Panc1 (cell line): ENCODE measurements around the gene CX3CL1. TPM values are rescaled to one million over a fixed set of nuclear protein-coding genes. Genes with fewer than 3 reads are reported as not detected.
A peak's percentile ranks its signal among the peaks of the same experiment; 100 is the strongest.

ENCODE experiments used
- ATAC-seq: fragments of 200-7000 bp; cut with Tn5 transposase; 2 replicates; pipeline ENCODE4 v1.9.1; 2020; ENCODE audit warnings: mild to moderate bottlenecking, moderate library complexity
- Bru-seq: library from RNA; stranded (reverse); fragments of 400-500 nt; gene quantifications from one replicate; lab custom pipeline; 2021; lab: Mats Ljungman, UMichigan
- BruChase-seq, 2 experiments: library from RNA; stranded (reverse); fragments of 400-500 nt; gene quantifications; one replicate each; lab custom pipeline; 2021; lab: Mats Ljungman, UMichigan
- BruUV-seq: library from RNA; stranded (reverse); fragments of 400-500 nt; replicated peaks from 2 replicates; lab custom pipeline; 2021; lab: Mats Ljungman, UMichigan
- CTCF ChIA-PET: fragments of 300-600 bp; sonication (Branson Sonifier 250); formaldehyde crosslinking; loops from one replicate; lab custom pipeline; 2022; ENCODE audit warnings: antibody characterized with exemption; lab: Charles Lee
- POLR2A ChIA-PET: fragments of 300-600 bp; sonication (Branson Sonifier 250); formaldehyde crosslinking; loops from one replicate; lab custom pipeline; 2022; ENCODE audit warnings: antibody characterized with exemption; lab: Charles Lee
- DNase-seq: peaks from one replicate; pipeline ENCODE4 v3.0.0-alpha.2; 2010; ENCODE audit warnings: low read depth, low spot score
- H3K27ac ChIP-seq: 2 replicates; pipeline ENCODE4 v1.5.1; 2011; ENCODE audit warnings: mild to moderate bottlenecking, low read length, inconsistent platforms
- H3K27me3 ChIP-seq: fragments of 200-500 bp; sonication (Bioruptor generic); 2 replicates; pipeline ENCODE4 v1.6.0; 2014; ENCODE audit warnings: low read length, inconsistent platforms; ENCODE audit not compliant: control insufficient read depth, insufficient read depth
- H3K36me3 ChIP-seq: fragments of 200-500 bp; sonication (Bioruptor generic); 2 replicates; pipeline ENCODE4 v1.5.1; 2014; ENCODE audit warnings: inconsistent platforms, mild to moderate bottlenecking, low read length, moderate library complexity; ENCODE audit not compliant: control insufficient read depth, insufficient read depth
- H3K4me1 ChIP-seq: 2 replicates; pipeline ENCODE4 v1.5.1; 2011; ENCODE audit warnings: inconsistent platforms, mild to moderate bottlenecking, low read length, moderate library complexity; ENCODE audit not compliant: control insufficient read depth, insufficient read depth
- H3K4me3 ChIP-seq, 2 experiments: 2 replicates each; pipeline ENCODE4 v1.5.1; 2011 to 2012; ENCODE audit warnings: low read depth in 2 of 2, low read length in 2 of 2, mild to moderate bottlenecking in 2 of 2, inconsistent platforms in 1 of 2, moderate library complexity in 1 of 2
- H3K9me3 ChIP-seq: fragments of 200-500 bp; sonication (Bioruptor generic); 2 replicates; pipeline ENCODE4 v1.5.1; 2014; ENCODE audit warnings: low read depth, mild to moderate bottlenecking, inconsistent platforms, low read length, moderate library complexity; ENCODE audit not compliant: control insufficient read depth, insufficient read depth
- CTCF ChIP-seq: fragments of 450-650 bp; IDR thresholded peaks from 2 replicates; pipeline ENCODE4 v1.5.1; 2017; ENCODE audit warnings: mild to moderate bottlenecking
- POLR2AphosphoS5 ChIP-seq: IDR thresholded peaks from 2 replicates; pipeline ENCODE4 v1.6.1; 2012; ENCODE audit warnings: mild to moderate bottlenecking, low read depth, low read length, moderate library complexity
- REST ChIP-seq, 2 experiments: IDR thresholded peaks; 2 replicates each; pipeline ENCODE4 v1.6.1; 2011 to 2012; ENCODE audit warnings: low read depth in 2 of 2, control low read depth in 1 of 2, low read length in 1 of 2, mild to moderate bottlenecking in 1 of 2, moderate library complexity in 1 of 2; ENCODE audit not compliant: insufficient read depth in 1 of 2
- SIN3A ChIP-seq: IDR thresholded peaks from 2 replicates; pipeline ENCODE4 v1.6.1; 2012; ENCODE audit warnings: low read depth, mild to moderate bottlenecking, low read length, moderate library complexity, borderline replicate concordance; ENCODE audit not compliant: insufficient read depth
- TCF7L2 ChIP-seq: IDR thresholded peaks from 2 replicates; pipeline ENCODE4 v1.6.1; 2011; ENCODE audit warnings: mild to moderate bottlenecking, low read depth, low read length, inconsistent platforms
- in situ Hi-C: cut with HindIII; loops from 2 replicates; pipeline ENCODE4 v1.10.0; 2016; ENCODE audit warnings: low sequenced_read_pairs, low pct_unique_long_range_greater_than_20kb
- intact Hi-C: fragments of 100-400 bp; cut with micrococcal nuclease; formaldehyde crosslinking; loops from one replicate; pipeline ENCODE4 v1.10.0; 2022; ENCODE audit not compliant: unreplicated experiment
- long read RNA-seq: library from polyadenylated mRNA; unstranded; transcript quantifications from one replicate; pipeline ENCODE4 v2.0.0, GENCODE V29; 2021; ENCODE audit not compliant: unreplicated experiment
- polyA plus RNA-seq: library from polyadenylated mRNA; unstranded; fragments of >200 nt; gene quantifications from one replicate; pipeline ENCODE4 v1.2.1, GENCODE V29; 2012; ENCODE audit warnings: missing spikeins; ENCODE audit not compliant: insufficient read length
- total RNA-seq: library from RNA; stranded (reverse); gene quantifications from one replicate; pipeline ENCODE4 v1.2.1, GENCODE V29; 2021; ENCODE audit not compliant: unreplicated experiment

Gene CX3CL1
- total RNA-seq = 21.8 TPM
- polyA plus RNA-seq = 34.8 TPM
- Bru-seq, nascent RNA = percentile 63 among the genes with signal in this experiment
- BruChase-seq, experiment 1, labeled RNA remaining after a 2-hour chase = percentile 71 among the genes with signal in this experiment
- BruChase-seq, experiment 2, labeled RNA remaining after a 6-hour chase = percentile 66 among the genes with signal in this experiment
- long read RNA-seq, partial matches to known transcripts = 0 of 33 reads
- long read RNA-seq, other reads (novel, unspliced or antisense) = 33 of 33 reads

GRCh38 chr16:57372372-57373116, at the start of gene CX3CL1:
Gene CX3CL1, plus strand, starts transcription at chr16:57372490. Its CDS starts 79 bp downstream, at chr16:57372569.
- Histone ChIP-seq H3K36me3 (no peaks in the 10 kb centered on the region), H3K9me3 (no peaks in the 10 kb centered on the region), H3K27ac (peak within 1 kb of the TSS; percentile 69), H3K4me1 (peaks cover 31% of the 10 kb centered on the region), H3K4me3 (peak within 1 kb of the TSS; percentile 41 to 59), H3K27me3 (no peaks in the 10 kb centered on the region)
- CTCF ChIA-PET = interaction anchor here (0.6 kb wide), 1 partner anchor 40 kb away, joined by 3 read pairs; no protein-coding TSS in a partner anchor
- BruUV-seq = no TSS peak
- DNase-seq = no peak
- peak; percentile 68 for ATAC-seq
- intact Hi-C loops (loop anchor here (5.0 kb wide), 2 partner anchors 55 to 70 kb away; no protein-coding TSS in a partner anchor), in situ Hi-C loops (no loop called here)
- TF ChIP-seq REST (IDR thresholded peaks at IDR 0.05; ENCODE audit: insufficient read depth in 1 of 2, low read depth in 2 of 2, low read length in 1 of 2) (no peak), CTCF (no peak), POLR2AphosphoS5 (no peak), TCF7L2 (no peak), SIN3A (no peak)
- POLR2A ChIA-PET = interaction anchor here (0.7 kb wide), 1 partner anchor 37 kb away, joined by 3 read pairs; no protein-coding TSS in a partner anchor

- DNase-seq (no peak), ATAC-seq (no peak)
- Histone ChIP-seq H3K27ac (no peak overlapping the region), H3K4me1 (no peaks in the 10 kb centered on the region), H3K36me3 (no peaks in the 10 kb centered on the region), H3K4me3 (no peak overlapping the region), H3K27me3 (no peaks in the 10 kb centered on the region), H3K9me3 (no peaks in the 10 kb centered on the region)
- CTCF ChIA-PET = no interaction called here
- in situ Hi-C loops = no loop called here
- POLR2A ChIA-PET = no interaction called here
- intact Hi-C loops = no loop called here
- TF ChIP-seq CTCF (no peak), REST (IDR thresholded peaks at IDR 0.05; ENCODE audit: insufficient read depth in 1 of 2, low read depth in 2 of 2, low read length in 1 of 2) (no peak), TCF7L2 (no peak), POLR2AphosphoS5 (no peak), SIN3A (no peak)
- BruUV-seq = no TSS peak
Measured at GRCh38 chr16:57324749-57325148, 47.5 kb upstream of the CX3CL1 start.
